Stimulated activated CD8-positive, alpha-beta memory T cell treated with anti-CD3 and anti-CD28 coated beads, Interleukin-12 subunit alpha, Interleukin-12 subunit beta, amount 100 ng/mL, for 4 hours (primary cell): ENCODE data around the gene RAP1GAP2.
A peak's percentile ranks its signal among the peaks of the same experiment; 100 is the strongest.
"Not testable (repeated sequence)": the region's sequence is repeated elsewhere in the genome, so short reads cannot be mapped to it uniquely, and the experiment has no call there.

Experiments used
- DNase-seq: peaks from one replicate; pipeline ENCODE4 v3.0.0-alpha.2; 2020; ENCODE audit warnings: low read depth

Gene RAP1GAP2

DNA sequence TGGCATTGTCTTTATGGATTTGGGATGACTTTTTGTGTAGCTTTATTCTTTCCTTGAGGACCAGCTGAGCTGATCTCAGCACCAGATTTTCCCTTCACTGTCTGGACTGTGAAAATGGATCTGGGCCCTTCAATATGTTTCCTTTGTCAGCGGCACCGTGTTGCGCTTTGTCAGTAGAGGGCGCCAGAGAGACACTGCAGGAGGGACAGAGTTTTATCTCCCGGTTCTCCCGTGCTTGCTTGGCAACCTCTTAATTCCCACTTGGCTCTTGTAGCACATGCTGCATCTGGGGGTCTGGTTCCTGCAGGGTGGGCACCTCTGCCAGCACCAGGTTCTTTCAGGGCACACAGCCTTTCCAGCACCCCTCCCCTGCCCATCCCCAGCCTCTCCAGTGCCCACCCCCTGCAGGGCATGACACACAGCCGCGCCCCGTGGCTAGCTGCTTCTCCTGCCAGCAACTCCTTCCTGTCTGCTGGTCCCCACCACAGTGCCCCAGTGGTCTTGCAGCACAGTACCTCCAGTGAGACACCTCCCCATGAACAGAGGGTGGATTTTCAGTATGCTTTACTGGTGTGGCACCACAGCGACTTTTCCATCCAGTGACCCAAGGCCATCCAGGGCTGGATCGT lies 247.6 kb downstream of the RAP1GAP2 start:
- DNase-seq: no peak

- DNase-seq: no peak
Observed at GRCh38 chr17:3046753-3047152, 250.5 kb downstream of the RAP1GAP2 start.

DNA sequence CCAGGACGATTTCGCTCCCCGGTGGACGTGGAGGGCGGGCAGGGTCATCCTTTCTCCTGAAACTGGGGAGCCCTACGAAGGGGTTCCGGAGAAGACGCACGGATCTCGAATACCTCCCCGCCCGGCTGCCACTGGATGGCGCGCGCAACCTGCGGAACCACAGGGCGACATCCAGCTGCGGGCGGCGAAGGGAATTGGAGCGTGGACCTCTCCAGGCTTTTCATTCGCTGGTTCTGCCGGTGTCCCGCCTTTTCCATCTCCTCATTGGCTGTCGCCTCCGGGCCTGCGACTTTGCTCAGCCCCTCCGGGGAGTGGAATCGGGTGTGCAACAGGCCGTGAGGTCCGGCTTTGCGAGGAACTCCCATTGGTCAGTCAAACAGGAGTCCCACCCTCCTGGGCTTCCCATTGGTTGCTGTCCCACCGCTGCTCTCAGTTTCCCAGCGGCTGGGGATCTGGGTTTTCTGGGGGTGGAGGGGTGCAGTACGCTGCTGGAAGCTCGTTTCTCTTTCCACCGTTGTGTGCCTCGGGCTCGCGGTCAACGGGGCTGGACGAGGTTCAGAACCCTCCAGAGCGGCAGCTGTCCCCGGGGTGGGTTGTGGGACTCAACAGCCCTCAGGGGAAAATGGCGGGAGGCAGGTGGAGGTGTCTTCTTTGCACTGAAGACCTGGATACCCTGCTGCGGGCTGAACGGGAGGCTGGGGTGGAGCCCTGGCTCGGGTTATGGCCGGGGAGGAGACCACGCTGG lies 252.7 kb downstream of the RAP1GAP2 start:
- DNase-seq: peak; percentile 83

- no peak for DNase-seq
Observed at GRCh38 chr17:3049705-3050295, 253.6 kb downstream of the RAP1GAP2 start.

DNA sequence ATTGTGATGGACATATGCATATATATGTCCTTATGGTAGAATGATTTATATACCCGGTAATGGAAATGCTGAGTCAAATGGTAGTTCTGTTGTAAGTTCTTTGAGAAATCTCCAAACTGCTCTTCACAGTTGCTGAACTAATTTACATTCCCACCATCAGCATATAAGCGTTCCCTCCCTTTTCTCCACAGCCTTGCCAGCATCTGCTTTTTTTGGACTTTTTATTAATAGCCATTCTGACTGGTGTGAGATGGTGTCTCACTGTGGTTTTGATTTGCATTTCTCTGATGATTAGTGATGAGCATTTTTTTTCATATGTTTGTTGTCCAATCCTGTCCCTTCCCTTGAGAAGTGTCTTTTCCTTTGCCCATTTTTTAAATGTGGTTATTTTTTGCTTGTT lies 258.6 kb downstream of the RAP1GAP2 start:
- not testable (repeated sequence) for DNase-seq

GRCh38 chr17:3062824-3063377 lies 266.7 kb downstream of the RAP1GAP2 start:
- DNase-seq: not testable (repeated sequence)

DNA sequence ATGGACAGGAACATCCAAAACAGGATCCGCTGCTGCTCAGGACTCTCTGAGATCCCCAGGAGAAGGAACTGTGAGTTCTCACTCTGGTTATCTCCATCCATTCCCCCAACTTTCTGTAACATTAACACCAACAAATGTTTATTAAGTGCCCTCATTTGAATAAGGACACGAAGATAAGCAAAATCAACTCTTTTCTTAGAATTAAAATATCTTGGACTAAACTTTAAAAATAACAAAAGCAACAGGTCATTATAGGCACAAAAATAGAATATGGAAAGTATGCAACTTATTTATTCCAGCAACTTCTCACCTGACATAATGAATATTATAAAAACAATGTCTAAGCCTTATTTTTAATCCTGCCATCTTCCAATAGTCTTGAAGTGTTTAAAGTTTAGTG lies 267.3 kb downstream of the RAP1GAP2 start, which contains the start of gene OR1D5:
TSS of gene OR1D5 (minus strand) at position 101 of the 400 bp plus-strand sequence. CDS start at position 101, 0 bp downstream.
- not testable (repeated sequence) for DNase-seq

DNA sequence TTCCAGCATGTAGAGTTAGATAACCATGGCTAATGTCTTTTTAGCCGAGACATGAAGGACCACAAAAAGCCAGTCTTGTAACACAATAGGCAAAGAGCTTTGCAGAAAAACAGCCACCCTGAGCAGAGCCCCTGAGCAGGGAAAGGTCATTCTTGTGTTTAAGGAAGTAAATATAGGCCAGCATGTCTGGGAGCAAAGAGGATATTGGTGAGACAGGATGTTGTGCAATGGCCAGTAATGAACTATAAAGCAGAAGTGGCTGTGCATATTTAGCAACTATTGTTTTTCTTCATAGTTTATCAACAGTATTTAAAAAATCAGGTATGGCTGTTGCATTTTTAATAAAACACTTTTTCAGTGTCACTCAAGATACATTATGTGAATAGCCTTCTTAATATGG lies 269.0 kb downstream of the RAP1GAP2 start:
- not testable (repeated sequence) for DNase-seq

DNA sequence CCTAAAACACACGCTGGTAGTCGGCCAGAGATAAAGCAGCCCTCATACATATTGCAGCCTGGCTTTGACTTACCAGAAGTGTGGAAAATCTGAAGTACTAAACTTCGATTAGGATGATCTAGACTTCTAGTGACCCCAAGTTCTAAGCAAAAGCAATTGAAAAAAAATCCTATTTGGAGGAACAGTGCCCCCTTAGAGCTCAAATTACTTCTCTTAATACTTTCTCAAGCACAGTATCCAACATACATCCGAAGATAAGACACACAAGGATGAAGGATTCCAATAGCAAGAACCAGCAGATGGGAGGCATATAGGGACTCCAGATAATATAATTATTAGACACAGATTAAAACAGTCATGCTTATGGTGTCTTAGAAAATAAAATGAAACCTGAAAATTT lies 277.6 kb downstream of the RAP1GAP2 start:
- DNase-seq: not testable (repeated sequence)
